Panc1 (cell line): ENCODE measurements around the gene SLC22A7. TPM values are rescaled to one million over a fixed set of nuclear protein-coding genes. Genes with fewer than 3 reads are reported as not detected.

Source experiments
- ATAC-seq: fragments of 200-7000 bp; cut with Tn5 transposase; 2 replicates; pipeline ENCODE4 v1.9.1; 2020; ENCODE audit warnings: mild to moderate bottlenecking, moderate library complexity
- BruUV-seq: library from RNA; stranded (reverse); fragments of 400-500 nt; replicated peaks from 2 replicates; lab custom pipeline; 2021; lab: Mats Ljungman, UMichigan
- CTCF ChIA-PET: fragments of 300-600 bp; sonication (Branson Sonifier 250); formaldehyde crosslinking; loops from one replicate; lab custom pipeline; 2022; ENCODE audit warnings: antibody characterized with exemption; lab: Charles Lee
- POLR2A ChIA-PET: fragments of 300-600 bp; sonication (Branson Sonifier 250); formaldehyde crosslinking; loops from one replicate; lab custom pipeline; 2022; ENCODE audit warnings: antibody characterized with exemption; lab: Charles Lee
- DNase-seq: peaks from one replicate; pipeline ENCODE4 v3.0.0-alpha.2; 2010; ENCODE audit warnings: low read depth, low spot score
- H3K27ac ChIP-seq: 2 replicates; pipeline ENCODE4 v1.5.1; 2011; ENCODE audit warnings: mild to moderate bottlenecking, low read length, inconsistent platforms
- H3K27me3 ChIP-seq: fragments of 200-500 bp; sonication (Bioruptor generic); 2 replicates; pipeline ENCODE4 v1.6.0; 2014; ENCODE audit warnings: low read length, inconsistent platforms; ENCODE audit not compliant: control insufficient read depth, insufficient read depth
- H3K36me3 ChIP-seq: fragments of 200-500 bp; sonication (Bioruptor generic); 2 replicates; pipeline ENCODE4 v1.5.1; 2014; ENCODE audit warnings: inconsistent platforms, mild to moderate bottlenecking, low read length, moderate library complexity; ENCODE audit not compliant: control insufficient read depth, insufficient read depth
- H3K4me1 ChIP-seq: 2 replicates; pipeline ENCODE4 v1.5.1; 2011; ENCODE audit warnings: inconsistent platforms, mild to moderate bottlenecking, low read length, moderate library complexity; ENCODE audit not compliant: control insufficient read depth, insufficient read depth
- H3K4me3 ChIP-seq, 2 experiments: 2 replicates each; pipeline ENCODE4 v1.5.1; 2011 to 2012; ENCODE audit warnings: low read depth in 2 of 2, low read length in 2 of 2, mild to moderate bottlenecking in 2 of 2, inconsistent platforms in 1 of 2, moderate library complexity in 1 of 2
- H3K9me3 ChIP-seq: fragments of 200-500 bp; sonication (Bioruptor generic); 2 replicates; pipeline ENCODE4 v1.5.1; 2014; ENCODE audit warnings: low read depth, mild to moderate bottlenecking, inconsistent platforms, low read length, moderate library complexity; ENCODE audit not compliant: control insufficient read depth, insufficient read depth
- POLR2AphosphoS5 ChIP-seq: IDR thresholded peaks from 2 replicates; pipeline ENCODE4 v1.6.1; 2012; ENCODE audit warnings: mild to moderate bottlenecking, low read depth, low read length, moderate library complexity
- SIN3A ChIP-seq: IDR thresholded peaks from 2 replicates; pipeline ENCODE4 v1.6.1; 2012; ENCODE audit warnings: low read depth, mild to moderate bottlenecking, low read length, moderate library complexity, borderline replicate concordance; ENCODE audit not compliant: insufficient read depth
- TCF7L2 ChIP-seq: IDR thresholded peaks from 2 replicates; pipeline ENCODE4 v1.6.1; 2011; ENCODE audit warnings: mild to moderate bottlenecking, low read depth, low read length, inconsistent platforms
- in situ Hi-C: cut with HindIII; loops from 2 replicates; pipeline ENCODE4 v1.10.0; 2016; ENCODE audit warnings: low sequenced_read_pairs, low pct_unique_long_range_greater_than_20kb
- intact Hi-C: fragments of 100-400 bp; cut with micrococcal nuclease; formaldehyde crosslinking; loops from one replicate; pipeline ENCODE4 v1.10.0; 2022; ENCODE audit not compliant: unreplicated experiment
- total RNA-seq: library from RNA; stranded (reverse); gene quantifications from one replicate; pipeline ENCODE4 v1.2.1, GENCODE V29; 2021; ENCODE audit not compliant: unreplicated experiment
- TF ChIP-seq, protein P1 (sequence below), 2 experiments: IDR thresholded peaks; 2 replicates each; pipeline ENCODE4 v1.6.1; 2011 to 2012; ENCODE audit warnings: low read depth in 2 of 2, control low read depth in 1 of 2, low read length in 1 of 2, mild to moderate bottlenecking in 1 of 2, moderate library complexity in 1 of 2; ENCODE audit not compliant: insufficient read depth in 1 of 2
- TF ChIP-seq, protein P2 (sequence below): fragments of 450-650 bp; IDR thresholded peaks from 2 replicates; pipeline ENCODE4 v1.5.1; 2017; ENCODE audit warnings: mild to moderate bottlenecking

The SLC22A7 gene
- total RNA-seq, 1 experiment from 2014 or later = not detected

DNA sequence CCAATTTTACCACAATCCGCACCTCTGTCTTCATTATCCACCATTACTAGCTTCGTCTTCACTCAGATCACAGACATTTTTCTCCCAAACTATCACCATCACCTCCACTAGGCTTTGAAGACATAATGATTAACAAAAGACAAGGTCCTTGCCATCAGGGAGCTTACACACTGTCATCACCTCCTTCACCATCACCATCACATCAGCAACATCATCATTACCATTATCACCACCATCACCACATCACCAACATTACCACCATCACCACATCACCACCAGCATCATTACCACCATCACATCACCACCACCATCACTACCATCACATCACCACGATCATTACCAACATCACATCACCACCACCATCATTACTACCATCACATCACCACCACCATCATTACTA lies 4.4 kb upstream of the SLC22A7 start:
- H3K27ac ChIP-seq = no peak overlapping the region
- H3K27me3 ChIP-seq = no peaks in the 10 kb centered on the region
- H3K4me1 ChIP-seq = no peaks in the 10 kb centered on the region
- TF ChIP-seq, protein P1, sequence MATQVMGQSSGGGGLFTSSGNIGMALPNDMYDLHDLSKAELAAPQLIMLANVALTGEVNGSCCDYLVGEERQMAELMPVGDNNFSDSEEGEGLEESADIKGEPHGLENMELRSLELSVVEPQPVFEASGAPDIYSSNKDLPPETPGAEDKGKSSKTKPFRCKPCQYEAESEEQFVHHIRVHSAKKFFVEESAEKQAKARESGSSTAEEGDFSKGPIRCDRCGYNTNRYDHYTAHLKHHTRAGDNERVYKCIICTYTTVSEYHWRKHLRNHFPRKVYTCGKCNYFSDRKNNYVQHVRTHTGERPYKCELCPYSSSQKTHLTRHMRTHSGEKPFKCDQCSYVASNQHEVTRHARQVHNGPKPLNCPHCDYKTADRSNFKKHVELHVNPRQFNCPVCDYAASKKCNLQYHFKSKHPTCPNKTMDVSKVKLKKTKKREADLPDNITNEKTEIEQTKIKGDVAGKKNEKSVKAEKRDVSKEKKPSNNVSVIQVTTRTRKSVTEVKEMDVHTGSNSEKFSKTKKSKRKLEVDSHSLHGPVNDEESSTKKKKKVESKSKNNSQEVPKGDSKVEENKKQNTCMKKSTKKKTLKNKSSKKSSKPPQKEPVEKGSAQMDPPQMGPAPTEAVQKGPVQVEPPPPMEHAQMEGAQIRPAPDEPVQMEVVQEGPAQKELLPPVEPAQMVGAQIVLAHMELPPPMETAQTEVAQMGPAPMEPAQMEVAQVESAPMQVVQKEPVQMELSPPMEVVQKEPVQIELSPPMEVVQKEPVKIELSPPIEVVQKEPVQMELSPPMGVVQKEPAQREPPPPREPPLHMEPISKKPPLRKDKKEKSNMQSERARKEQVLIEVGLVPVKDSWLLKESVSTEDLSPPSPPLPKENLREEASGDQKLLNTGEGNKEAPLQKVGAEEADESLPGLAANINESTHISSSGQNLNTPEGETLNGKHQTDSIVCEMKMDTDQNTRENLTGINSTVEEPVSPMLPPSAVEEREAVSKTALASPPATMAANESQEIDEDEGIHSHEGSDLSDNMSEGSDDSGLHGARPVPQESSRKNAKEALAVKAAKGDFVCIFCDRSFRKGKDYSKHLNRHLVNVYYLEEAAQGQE (IDR thresholded peaks at IDR 0.05; ENCODE audit: insufficient read depth in 1 of 2, low read depth in 2 of 2, low read length in 1 of 2) = no peak
- TF ChIP-seq SIN3A = no peak
- TF ChIP-seq TCF7L2 = no peak
- TF ChIP-seq, protein P2, sequence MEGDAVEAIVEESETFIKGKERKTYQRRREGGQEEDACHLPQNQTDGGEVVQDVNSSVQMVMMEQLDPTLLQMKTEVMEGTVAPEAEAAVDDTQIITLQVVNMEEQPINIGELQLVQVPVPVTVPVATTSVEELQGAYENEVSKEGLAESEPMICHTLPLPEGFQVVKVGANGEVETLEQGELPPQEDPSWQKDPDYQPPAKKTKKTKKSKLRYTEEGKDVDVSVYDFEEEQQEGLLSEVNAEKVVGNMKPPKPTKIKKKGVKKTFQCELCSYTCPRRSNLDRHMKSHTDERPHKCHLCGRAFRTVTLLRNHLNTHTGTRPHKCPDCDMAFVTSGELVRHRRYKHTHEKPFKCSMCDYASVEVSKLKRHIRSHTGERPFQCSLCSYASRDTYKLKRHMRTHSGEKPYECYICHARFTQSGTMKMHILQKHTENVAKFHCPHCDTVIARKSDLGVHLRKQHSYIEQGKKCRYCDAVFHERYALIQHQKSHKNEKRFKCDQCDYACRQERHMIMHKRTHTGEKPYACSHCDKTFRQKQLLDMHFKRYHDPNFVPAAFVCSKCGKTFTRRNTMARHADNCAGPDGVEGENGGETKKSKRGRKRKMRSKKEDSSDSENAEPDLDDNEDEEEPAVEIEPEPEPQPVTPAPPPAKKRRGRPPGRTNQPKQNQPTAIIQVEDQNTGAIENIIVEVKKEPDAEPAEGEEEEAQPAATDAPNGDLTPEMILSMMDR = no peak
- TF ChIP-seq POLR2AphosphoS5 = no peak
- BruUV-seq = no TSS peak
- no peak for ATAC-seq
- in situ Hi-C loops (no loop called here), intact Hi-C loops (no loop called here)
- POLR2A ChIA-PET = no interaction called here
- H3K9me3 ChIP-seq = no peaks in the 10 kb centered on the region
- no peaks in the 10 kb centered on the region for H3K36me3 ChIP-seq
- no peak for DNase-seq
- CTCF ChIA-PET = no interaction called here
- H3K4me3 ChIP-seq = no peak overlapping the region

GRCh38 chr6:43294536-43294935 lies 3.5 kb upstream of the SLC22A7 start:
- Histone ChIP-seq H3K4me3 (no peak overlapping the region), H3K4me1 (no peaks in the 10 kb centered on the region), H3K36me3 (no peaks in the 10 kb centered on the region), H3K9me3 (no peaks in the 10 kb centered on the region), H3K27ac (no peak overlapping the region), H3K27me3 (no peaks in the 10 kb centered on the region)
- intact Hi-C loops (no loop called here), in situ Hi-C loops (no loop called here)
- CTCF ChIA-PET = no interaction called here
- TF ChIP-seq TCF7L2 (no peak), SIN3A (no peak), POLR2AphosphoS5 (no peak)
- TF ChIP-seq, protein P2 = no peak
- TF ChIP-seq, protein P1 (IDR thresholded peaks at IDR 0.05; ENCODE audit: insufficient read depth in 1 of 2, low read depth in 2 of 2, low read length in 1 of 2) = no peak
- BruUV-seq = no TSS peak
- DNase-seq (no peak), ATAC-seq (no peak)
- POLR2A ChIA-PET = no interaction called here
